SK-N-SH (cell line): ENCODE results near the gene ARL4A. TPM values are rescaled to one million over a fixed set of nuclear protein-coding genes. Genes with fewer than 3 reads are reported as not detected.

Experiments used
- CTCF ChIA-PET: fragments of 300-600, 350-600 bp; formaldehyde crosslinking; extraction: SDS; loops from one replicate; lab custom pipeline; 2021; lab: Yijun Ruan, JAX
- POLR2A ChIA-PET: fragments of 350-600 bp; sonication (Branson Sonifier 250); formaldehyde crosslinking; extraction: SDS; loops from one replicate; lab custom pipeline; 2020; ENCODE audit warnings: antibody characterized with exemption, inconsistent platforms; lab: Yijun Ruan, JAX
- DNase-seq: peaks from one replicate; pipeline ENCODE4 v3.0.0; 2012
- H2AFZ ChIP-seq: fragments of 200-600 bp; sonication (generic); 2 replicates; pipeline ENCODE4 v1.8.1; 2016; ENCODE audit warnings: antibody characterized with exemption, mild to moderate bottlenecking, low read depth
- H3F3A ChIP-seq: fragments of 200-600 bp; sonication (generic); replicated peaks from 2 replicates; pipeline ENCODE3; 2016; ENCODE audit warnings: antibody characterized with exemption, mild to moderate bottlenecking; ENCODE audit not compliant: insufficient read depth
- H3K27ac ChIP-seq, 2 experiments: fragments of 200-500 bp in 1 of 2; fragments of 200-600 bp in 1 of 2; sonication (Bioruptor generic) in 1 of 2; sonication (generic), shearing (Covaris generic) in 1 of 2; 2 replicates each; pipeline versions ENCODE4 v1.5.1 to v1.6.1; 2014 to 2016; ENCODE audit warnings: low read depth in 2 of 2, inconsistent platforms in 1 of 2, low read length in 1 of 2, mild to moderate bottlenecking in 1 of 2, mixed read lengths in 1 of 2
- H3K27me3 ChIP-seq: fragments of 200-600 bp; sonication (generic), shearing (Covaris generic); 2 replicates; pipeline ENCODE4 v1.6.1; 2016; ENCODE audit warnings: mixed run types; ENCODE audit not compliant: insufficient read depth
- H3K36me3 ChIP-seq, 2 experiments: fragments of 200-500 bp in 1 of 2; fragments of 200-600 bp in 1 of 2; sonication (Bioruptor generic) in 1 of 2; sonication (generic) in 1 of 2; replicated peaks in 1 of 2; 2 replicates each; pipeline versions ENCODE3 to v1.5.1; 2014 to 2016; ENCODE audit warnings: low read length in 1 of 2, mild to moderate bottlenecking in 1 of 2; ENCODE audit not compliant: insufficient read depth in 2 of 2, control insufficient read depth in 1 of 2
- H3K4me1 ChIP-seq, 2 experiments: fragments of 200-500 bp in 1 of 2; fragments of 200-600 bp in 1 of 2; sonication (Bioruptor generic) in 1 of 2; sonication (generic), shearing (Covaris generic) in 1 of 2; 2 replicates each; pipeline versions ENCODE4 v1.5.1 to v1.6.1; 2014 to 2016; ENCODE audit warnings: low read depth in 1 of 2, low read length in 1 of 2, mixed run types in 1 of 2; ENCODE audit not compliant: insufficient read depth in 2 of 2, control insufficient read depth in 1 of 2
- H3K4me2 ChIP-seq: fragments of 200-600 bp; sonication (generic), shearing (Covaris generic); 2 replicates; pipeline ENCODE4 v1.6.1; 2017; ENCODE audit warnings: mixed run types
- H3K4me3 ChIP-seq, 2 experiments: fragments of 200-500 bp in 1 of 2; fragments of 200-600 bp in 1 of 2; sonication (Bioruptor generic) in 1 of 2; sonication (generic), shearing (Covaris generic) in 1 of 2; 2 replicates each; pipeline versions ENCODE4 v1.5.1 to v1.8.1; 2014 to 2016; ENCODE audit warnings: low read depth in 2 of 2, inconsistent platforms in 1 of 2, low read length in 1 of 2, mild to moderate bottlenecking in 1 of 2, mixed read lengths in 1 of 2, moderate library complexity in 1 of 2
- H3K79me2 ChIP-seq: fragments of 200-600 bp; sonication (generic); 2 replicates; pipeline ENCODE4 v1.8.1; 2017; ENCODE audit warnings: mild to moderate bottlenecking; ENCODE audit not compliant: insufficient read depth
- H3K9ac ChIP-seq: fragments of 200-600 bp; sonication (generic); 2 replicates; pipeline ENCODE4 v1.6.1; 2017; ENCODE audit warnings: mixed run types
- H3K9me2 ChIP-seq: fragments of 200-600 bp; sonication (generic); 2 replicates; pipeline ENCODE4 v1.6.1; 2017; ENCODE audit warnings: mixed run types
- H3K9me3 ChIP-seq: fragments of 200-600 bp; sonication (generic); 2 replicates; pipeline ENCODE4 v1.6.1; 2017; ENCODE audit warnings: mixed run types, mild to moderate bottlenecking, moderate library complexity
- H4K20me1 ChIP-seq: fragments of 200-600 bp; sonication (generic); 2 replicates; pipeline ENCODE4 v1.6.1; 2017; ENCODE audit warnings: mild to moderate bottlenecking, mixed run types; ENCODE audit not compliant: insufficient read depth
- EZH2phosphoT487 ChIP-seq: fragments of 200-600 bp; sonication (generic); IDR thresholded peaks from 2 replicates; pipeline ENCODE4 v1.6.1; 2017; ENCODE audit warnings: low read depth, mixed run types, mild to moderate bottlenecking, antibody characterized with exemption, moderate library complexity, borderline replicate concordance
- FOSL2 ChIP-seq: IDR thresholded peaks from 2 replicates; pipeline ENCODE4 v1.4.0; 2012; ENCODE audit warnings: low read depth, mild to moderate bottlenecking, moderate library complexity, borderline replicate concordance
- GABPA ChIP-seq: IDR thresholded peaks from 2 replicates; pipeline ENCODE4 v1.4.0; 2012; ENCODE audit warnings: low read depth, mild to moderate bottlenecking
- GATA2 ChIP-seq: sonication (generic); formaldehyde crosslinking; IDR thresholded peaks from 2 replicates; pipeline ENCODE4 v1.5.0; 2020; ENCODE audit warnings: mild to moderate bottlenecking, missing genetic modification reagents
- JUND ChIP-seq: IDR thresholded peaks from 2 replicates; pipeline ENCODE4 v1.4.0; 2012
- NRF1 ChIP-seq: IDR thresholded peaks from 2 replicates; pipeline ENCODE4 v1.6.1; 2012; ENCODE audit warnings: low read depth, mild to moderate bottlenecking, low read length
- RAD21 ChIP-seq: IDR thresholded peaks from 2 replicates; pipeline ENCODE4 v1.6.1; 2012; ENCODE audit warnings: mild to moderate bottlenecking, low read length
- RCOR1 ChIP-seq: fragments of 150-350 bp; IDR thresholded peaks from 2 replicates; pipeline ENCODE4 v1.6.1; 2017; ENCODE audit warnings: antibody characterized with exemption, low read length
- RXRA ChIP-seq: IDR thresholded peaks from 2 replicates; pipeline ENCODE4 v1.4.0; 2012; ENCODE audit warnings: low read depth, mild to moderate bottlenecking, borderline replicate concordance
- TAF1 ChIP-seq: IDR thresholded peaks from 2 replicates; pipeline ENCODE4 v1.6.1; 2012; ENCODE audit warnings: low read depth, mild to moderate bottlenecking, low read length, moderate library complexity, borderline replicate concordance
- TEAD4 ChIP-seq: IDR thresholded peaks from 2 replicates; pipeline ENCODE4 v1.4.0; 2012; ENCODE audit warnings: mild to moderate bottlenecking, borderline replicate concordance; ENCODE audit not compliant: insufficient read depth
- YY1 ChIP-seq: IDR thresholded peaks from 2 replicates; pipeline ENCODE4 v1.4.0; 2012; ENCODE audit warnings: low read depth, mild to moderate bottlenecking
- WGBS: methylation state at CpG from one replicate; pipeline ENCODE4 v1.1.6; 2017; ENCODE audit warnings: low lambda C conversion rate; 5-methylcytosine and 5-hydroxymethylcytosine counted together
- polyA plus RNA-seq, 3 experiments: library from polyadenylated mRNA; depleted of rRNA; stranded (reverse); fragments of >200 nt; gene quantifications; 2 replicates each; pipeline ENCODE4 v1.2.3, GENCODE V29; 2012
- TF ChIP-seq, protein P1 (sequence below): IDR thresholded peaks from 2 replicates; pipeline ENCODE4 v1.6.1; 2012; ENCODE audit warnings: mild to moderate bottlenecking, low read depth, low read length, moderate library complexity
- TF ChIP-seq, protein P2 (sequence below): fragments of 150-350 bp; IDR thresholded peaks from 2 replicates; pipeline ENCODE4 v1.6.1; 2017; ENCODE audit warnings: antibody characterized with exemption, low read length, low read depth, borderline replicate concordance
- TF ChIP-seq, protein P3 (sequence below): fragments of 150-350 bp; IDR thresholded peaks from 2 replicates; pipeline ENCODE4 v1.6.1; 2016; ENCODE audit warnings: mild to moderate bottlenecking, low read depth, low read length

The ARL4A gene
- polyA plus RNA-seq, 1 of the 3 experiments (the other 2 are of a cell fraction), result 5.5 TPM

DNA sequence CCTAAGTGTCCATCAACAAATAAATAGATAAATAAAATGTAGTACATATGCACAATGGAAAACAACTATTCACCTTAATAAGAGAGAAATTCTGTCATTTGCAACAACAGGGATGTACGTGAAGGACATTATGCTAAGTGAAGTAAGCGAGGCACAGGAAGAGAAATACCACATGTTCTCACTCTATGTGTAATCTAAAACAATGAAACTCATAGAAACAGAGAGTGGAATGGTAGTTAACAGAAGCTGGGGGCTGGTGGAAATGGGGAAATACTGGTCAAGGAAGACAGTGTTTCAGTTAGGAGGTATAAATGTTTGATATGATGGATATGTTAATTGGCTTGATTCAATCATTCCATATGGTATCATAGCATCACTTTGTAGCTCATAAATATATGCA lies 43.1 kb downstream of the ARL4A start:
- CTCF ChIA-PET, result interaction anchor here (1.3 kb wide), 1 partner anchor 44 kb away, joined by 4 read pairs; no protein-coding TSS in a partner anchor
- H3K36me3 ChIP-seq, result no peaks in the 10 kb centered on the region
- POLR2A ChIA-PET, result no interaction called here

More for the DNA sequence above, 43.1 kb downstream of the ARL4A start:
- Histone ChIP-seq H3K9ac (no peak overlapping the region), H3K4me1 (peaks cover 0 to 5% of the 10 kb centered on the region in 2 experiments; a peak in 2 of 4 replicates), H2AFZ (no peak overlapping the region), H3K79me2 (no peaks in the 10 kb centered on the region), H3F3A (no peaks in the 10 kb centered on the region), H3K27me3 (no peaks in the 10 kb centered on the region), H3K4me2 (no peak overlapping the region), H3K27ac (no peak overlapping the region), H3K9me3 (no peaks in the 10 kb centered on the region), H3K9me2 (no peaks in the 10 kb centered on the region), H3K4me3 (no peak overlapping the region), H4K20me1 (no peaks in the 10 kb centered on the region)
- no peak for TF ChIP-seq EZH2phosphoT487
- TF ChIP-seq TAF1, result no peak
- no peak for TF ChIP-seq YY1
- TF ChIP-seq TEAD4, result no peak
- no peak for TF ChIP-seq RCOR1
- TF ChIP-seq GATA2 (CRISPR knock-in tag), result no peak
- TF ChIP-seq RAD21, result no peak
- TF ChIP-seq, protein P1, sequence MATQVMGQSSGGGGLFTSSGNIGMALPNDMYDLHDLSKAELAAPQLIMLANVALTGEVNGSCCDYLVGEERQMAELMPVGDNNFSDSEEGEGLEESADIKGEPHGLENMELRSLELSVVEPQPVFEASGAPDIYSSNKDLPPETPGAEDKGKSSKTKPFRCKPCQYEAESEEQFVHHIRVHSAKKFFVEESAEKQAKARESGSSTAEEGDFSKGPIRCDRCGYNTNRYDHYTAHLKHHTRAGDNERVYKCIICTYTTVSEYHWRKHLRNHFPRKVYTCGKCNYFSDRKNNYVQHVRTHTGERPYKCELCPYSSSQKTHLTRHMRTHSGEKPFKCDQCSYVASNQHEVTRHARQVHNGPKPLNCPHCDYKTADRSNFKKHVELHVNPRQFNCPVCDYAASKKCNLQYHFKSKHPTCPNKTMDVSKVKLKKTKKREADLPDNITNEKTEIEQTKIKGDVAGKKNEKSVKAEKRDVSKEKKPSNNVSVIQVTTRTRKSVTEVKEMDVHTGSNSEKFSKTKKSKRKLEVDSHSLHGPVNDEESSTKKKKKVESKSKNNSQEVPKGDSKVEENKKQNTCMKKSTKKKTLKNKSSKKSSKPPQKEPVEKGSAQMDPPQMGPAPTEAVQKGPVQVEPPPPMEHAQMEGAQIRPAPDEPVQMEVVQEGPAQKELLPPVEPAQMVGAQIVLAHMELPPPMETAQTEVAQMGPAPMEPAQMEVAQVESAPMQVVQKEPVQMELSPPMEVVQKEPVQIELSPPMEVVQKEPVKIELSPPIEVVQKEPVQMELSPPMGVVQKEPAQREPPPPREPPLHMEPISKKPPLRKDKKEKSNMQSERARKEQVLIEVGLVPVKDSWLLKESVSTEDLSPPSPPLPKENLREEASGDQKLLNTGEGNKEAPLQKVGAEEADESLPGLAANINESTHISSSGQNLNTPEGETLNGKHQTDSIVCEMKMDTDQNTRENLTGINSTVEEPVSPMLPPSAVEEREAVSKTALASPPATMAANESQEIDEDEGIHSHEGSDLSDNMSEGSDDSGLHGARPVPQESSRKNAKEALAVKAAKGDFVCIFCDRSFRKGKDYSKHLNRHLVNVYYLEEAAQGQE, result no peak
- TF ChIP-seq RXRA, result no peak
- no peak for TF ChIP-seq FOSL2
- TF ChIP-seq, protein P2, sequence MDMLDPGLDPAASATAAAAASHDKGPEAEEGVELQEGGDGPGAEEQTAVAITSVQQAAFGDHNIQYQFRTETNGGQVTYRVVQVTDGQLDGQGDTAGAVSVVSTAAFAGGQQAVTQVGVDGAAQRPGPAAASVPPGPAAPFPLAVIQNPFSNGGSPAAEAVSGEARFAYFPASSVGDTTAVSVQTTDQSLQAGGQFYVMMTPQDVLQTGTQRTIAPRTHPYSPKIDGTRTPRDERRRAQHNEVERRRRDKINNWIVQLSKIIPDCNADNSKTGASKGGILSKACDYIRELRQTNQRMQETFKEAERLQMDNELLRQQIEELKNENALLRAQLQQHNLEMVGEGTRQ, result no peak
- no peak for TF ChIP-seq JUND
- TF ChIP-seq, protein P3, sequence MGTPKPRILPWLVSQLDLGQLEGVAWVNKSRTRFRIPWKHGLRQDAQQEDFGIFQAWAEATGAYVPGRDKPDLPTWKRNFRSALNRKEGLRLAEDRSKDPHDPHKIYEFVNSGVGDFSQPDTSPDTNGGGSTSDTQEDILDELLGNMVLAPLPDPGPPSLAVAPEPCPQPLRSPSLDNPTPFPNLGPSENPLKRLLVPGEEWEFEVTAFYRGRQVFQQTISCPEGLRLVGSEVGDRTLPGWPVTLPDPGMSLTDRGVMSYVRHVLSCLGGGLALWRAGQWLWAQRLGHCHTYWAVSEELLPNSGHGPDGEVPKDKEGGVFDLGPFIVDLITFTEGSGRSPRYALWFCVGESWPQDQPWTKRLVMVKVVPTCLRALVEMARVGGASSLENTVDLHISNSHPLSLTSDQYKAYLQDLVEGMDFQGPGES, result no peak
- TF ChIP-seq GABPA, result no peak
- TF ChIP-seq NRF1, result no peak
- no peak for DNase-seq
- WGBS, result 51% methylated on average over 2 of the region's 2 CpGs
